GM23338 (cell line): Measurements from ENCODE around the gene FILIP1L. TPM values are rescaled to one million over a fixed set of nuclear protein-coding genes. Genes with fewer than 3 reads are reported as not detected.

ENCODE experiments used
- ATAC-seq: fragments of 200-7000 bp; cut with Tn5 transposase; 3 replicates; pipeline ENCODE4 v1.9.1; 2020
- DNase-seq: peaks from one replicate; pipeline ENCODE4 v3.0.0-alpha.2; 2015; ENCODE audit warnings: low spot score
- H2AFZ ChIP-seq: fragments of 200-600 bp; sonication (generic); 2 replicates; pipeline ENCODE4 v1.8.0; 2016; ENCODE audit warnings: antibody characterized with exemption, mild to moderate bottlenecking, moderate library complexity
- H3F3A ChIP-seq: fragments of 200-600 bp; sonication (generic); replicated peaks from 2 replicates; pipeline ENCODE4 v1.8.0; 2017; ENCODE audit warnings: antibody characterized with exemption, mixed run types, low read depth
- H3K27ac ChIP-seq: fragments of 200-600 bp; sonication (generic); 2 replicates; pipeline ENCODE4 v1.6.1; 2016; ENCODE audit warnings: low read depth
- H3K27me3 ChIP-seq: fragments of 200-600 bp; sonication (generic); 2 replicates; pipeline ENCODE4 v1.8.0; 2016; ENCODE audit warnings: mild to moderate bottlenecking, mixed run types, moderate library complexity; ENCODE audit not compliant: insufficient read depth
- H3K36me3 ChIP-seq: fragments of 200-600 bp; sonication (generic); 2 replicates; pipeline ENCODE4 v1.8.0; 2016; ENCODE audit warnings: mild to moderate bottlenecking; ENCODE audit not compliant: insufficient read depth
- H3K4me1 ChIP-seq: fragments of 200-600 bp; sonication (generic); 2 replicates; pipeline ENCODE4 v1.8.0; 2016; ENCODE audit warnings: mild to moderate bottlenecking, moderate library complexity; ENCODE audit not compliant: insufficient read depth
- H3K4me2 ChIP-seq: fragments of 200-600 bp; sonication (generic); 2 replicates; pipeline ENCODE4 v1.7.1; 2017; ENCODE audit warnings: mixed run types
- H3K4me3 ChIP-seq: fragments of 200-600 bp; sonication (generic); 2 replicates; pipeline ENCODE4 v1.6.1; 2016; ENCODE audit warnings: mixed run types
- H3K79me2 ChIP-seq: fragments of 200-600 bp; sonication (generic); replicated peaks from 2 replicates; pipeline ENCODE4 v1.8.0; 2017; ENCODE audit warnings: mild to moderate bottlenecking; ENCODE audit not compliant: insufficient read depth
- H3K9me2 ChIP-seq: fragments of 200-600 bp; sonication (generic); 2 replicates; pipeline ENCODE4 v1.8.0; 2017; ENCODE audit not compliant: insufficient read depth
- H4K20me1 ChIP-seq: fragments of 200-600 bp; sonication (generic); replicated peaks from 2 replicates; pipeline ENCODE4 v1.8.0; 2017; ENCODE audit warnings: mild to moderate bottlenecking; ENCODE audit not compliant: insufficient read depth
- H3K27ac Mint-ChIP-seq: 2 replicates; pipeline ENCODE4 v1.8.0; 2020; ENCODE audit warnings: inconsistent platforms, mild to moderate bottlenecking, moderate library complexity, mixed read lengths
- H3K27me3 Mint-ChIP-seq: 3 replicates; pipeline ENCODE4 v1.8.0; 2022; ENCODE audit warnings: low read depth, mild to moderate bottlenecking, moderate library complexity, mixed read lengths, inconsistent platforms; ENCODE audit not compliant: insufficient read depth, poor library complexity
- H3K36me3 Mint-ChIP-seq: 3 replicates; pipeline ENCODE4 v1.8.0; 2021; ENCODE audit warnings: low read depth, mild to moderate bottlenecking, inconsistent platforms, moderate library complexity, mixed read lengths
- H3K4me1 Mint-ChIP-seq: 3 replicates; pipeline ENCODE4 v1.8.0; 2020; ENCODE audit warnings: mild to moderate bottlenecking, inconsistent platforms, mixed read lengths
- H3K4me3 Mint-ChIP-seq: 3 replicates; pipeline ENCODE4 v1.8.0; 2021; ENCODE audit warnings: moderate library complexity, mild to moderate bottlenecking, inconsistent platforms, mixed read lengths
- H3K9me3 Mint-ChIP-seq: 3 replicates; pipeline ENCODE4 v1.8.0; 2020; ENCODE audit warnings: moderate library complexity, mild to moderate bottlenecking, inconsistent platforms, mixed read lengths
- CREB1 ChIP-seq: fragments of 250-450 bp; sonication (Bioruptor Pico); IDR thresholded peaks from 2 replicates; pipeline ENCODE4 v1.5.0; 2020; ENCODE audit warnings: low read depth, mild to moderate bottlenecking, moderate library complexity
- EZH2 ChIP-seq: fragments of 200-600 bp; sonication (generic); IDR thresholded peaks from one replicate; pipeline ENCODE4 v1.8.0; 2017; ENCODE audit warnings: antibody characterized with exemption, mild to moderate bottlenecking, low read depth; ENCODE audit not compliant: unreplicated experiment
- EZH2phosphoT487 ChIP-seq: fragments of 200-600 bp; sonication (generic); IDR thresholded peaks from one replicate; pipeline ENCODE4 v1.8.1; 2018; ENCODE audit warnings: antibody characterized with exemption; ENCODE audit not compliant: unreplicated experiment
- STAT1 ChIP-seq: IDR thresholded peaks from one replicate; pipeline ENCODE4 v1.6.1; 2016; ENCODE audit warnings: antibody characterized with exemption; ENCODE audit not compliant: unreplicated experiment
- ZNF114 ChIP-seq: fragments of 250-450 bp; sonication (Bioruptor Pico); IDR thresholded peaks from 2 replicates; pipeline ENCODE4 v1.5.0; 2020; ENCODE audit warnings: mild to moderate bottlenecking, moderate library complexity
- ZNF331 ChIP-seq: fragments of 250-450 bp; sonication (Bioruptor Pico); IDR thresholded peaks from 2 replicates; pipeline ENCODE4 v1.5.0; 2020; ENCODE audit warnings: low read depth, mild to moderate bottlenecking, moderate library complexity
- polyA plus RNA-seq: library from polyadenylated mRNA; unstranded; fragments of >200 nt; fragmentation: Nextera tagmentation; extraction: Ambion mirVana; gene quantifications from 2 replicates; pipeline ENCODE4 v1.2.1, GENCODE V29; 2016
- total RNA-seq: library from RNA; depleted of rRNA; stranded (reverse); fragments of >200 nt; shearing (Covaris generic); gene quantifications from 2 replicates; pipeline ENCODE4 v1.2.3, GENCODE V29; 2014
- TF ChIP-seq, protein P1 (sequence below), 2 experiments: fragments of 200-600 bp in 1 of 2; sonication (generic) in 1 of 2; conservative IDR thresholded peaks; 2 replicates each; pipeline versions ENCODE4 v1.5.1 to v1.6.1; 2016 to 2017; ENCODE audit warnings: antibody characterized with exemption in 2 of 2, low read depth in 2 of 2, mild to moderate bottlenecking in 2 of 2, moderate library complexity in 1 of 2
- TF ChIP-seq, protein P2 (sequence below): fragments of 250-450 bp; sonication (Bioruptor Pico); IDR thresholded peaks from 2 replicates; pipeline ENCODE4 v1.5.0; 2020; ENCODE audit warnings: mild to moderate bottlenecking, moderate library complexity

The FILIP1L gene
- total and polyA plus RNA-seq, 2 experiments from 2014 or later = 1.6 TPM; not detected in 1

DNA sequence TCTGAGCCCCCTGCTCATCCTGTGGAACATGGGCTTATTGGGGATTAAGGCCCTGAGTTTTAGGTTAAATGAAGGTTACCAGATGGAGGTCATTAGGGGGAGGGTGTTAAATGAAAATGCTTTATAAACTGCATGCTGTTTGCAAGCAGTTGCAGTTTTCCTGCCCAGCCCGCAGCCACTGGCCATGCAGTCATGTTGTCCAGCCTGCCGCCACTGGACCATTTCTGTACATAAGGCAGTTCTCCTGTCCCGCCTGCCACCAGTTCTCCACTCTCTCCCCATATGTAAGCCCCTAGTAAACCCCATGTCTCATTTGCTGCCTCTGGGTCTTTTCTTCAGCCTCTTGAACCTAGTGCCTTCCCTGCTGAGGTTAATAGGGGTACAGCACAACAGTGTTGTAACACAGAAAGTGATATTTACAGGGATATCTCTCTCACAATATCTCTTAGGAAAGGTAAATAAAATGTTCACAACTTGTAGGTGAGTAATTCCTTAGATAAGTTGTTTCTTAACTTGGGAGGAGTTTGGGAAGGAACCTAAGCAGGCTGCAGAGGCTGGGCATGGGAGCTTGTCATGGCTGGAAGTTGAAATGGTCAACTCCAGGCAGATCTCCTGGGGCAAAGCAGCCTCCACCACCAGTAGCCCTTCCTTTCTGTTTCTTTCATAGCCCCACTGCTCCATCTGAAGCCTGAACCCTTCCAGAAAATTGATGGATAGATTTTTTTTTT is 148.5 kb downstream of the FILIP1L start:
- Mint-ChIP-seq H3K27me3 (peaks cover 2% of the 10 kb centered on the region), H3K27ac (no peak overlapping the region), H3K9me3 (no peaks in the 10 kb centered on the region), H3K36me3 (no peaks in the 10 kb centered on the region), H3K4me3 (no peak overlapping the region), H3K4me1 (no peaks in the 10 kb centered on the region)
- no peak overlapping the region for H2AFZ ChIP-seq
- no peak for ATAC-seq
- no peaks in the 10 kb centered on the region for H4K20me1 ChIP-seq
- H3K79me2 ChIP-seq = no peaks in the 10 kb centered on the region
- no peaks in the 10 kb centered on the region for H3F3A ChIP-seq
- no peaks in the 10 kb centered on the region for H3K27me3 ChIP-seq
- no peak overlapping the region for H3K4me2 ChIP-seq
- DNase-seq = no peak
- TF ChIP-seq, protein P1, sequence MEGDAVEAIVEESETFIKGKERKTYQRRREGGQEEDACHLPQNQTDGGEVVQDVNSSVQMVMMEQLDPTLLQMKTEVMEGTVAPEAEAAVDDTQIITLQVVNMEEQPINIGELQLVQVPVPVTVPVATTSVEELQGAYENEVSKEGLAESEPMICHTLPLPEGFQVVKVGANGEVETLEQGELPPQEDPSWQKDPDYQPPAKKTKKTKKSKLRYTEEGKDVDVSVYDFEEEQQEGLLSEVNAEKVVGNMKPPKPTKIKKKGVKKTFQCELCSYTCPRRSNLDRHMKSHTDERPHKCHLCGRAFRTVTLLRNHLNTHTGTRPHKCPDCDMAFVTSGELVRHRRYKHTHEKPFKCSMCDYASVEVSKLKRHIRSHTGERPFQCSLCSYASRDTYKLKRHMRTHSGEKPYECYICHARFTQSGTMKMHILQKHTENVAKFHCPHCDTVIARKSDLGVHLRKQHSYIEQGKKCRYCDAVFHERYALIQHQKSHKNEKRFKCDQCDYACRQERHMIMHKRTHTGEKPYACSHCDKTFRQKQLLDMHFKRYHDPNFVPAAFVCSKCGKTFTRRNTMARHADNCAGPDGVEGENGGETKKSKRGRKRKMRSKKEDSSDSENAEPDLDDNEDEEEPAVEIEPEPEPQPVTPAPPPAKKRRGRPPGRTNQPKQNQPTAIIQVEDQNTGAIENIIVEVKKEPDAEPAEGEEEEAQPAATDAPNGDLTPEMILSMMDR (conservative IDR thresholded peaks at IDR 0.05; ENCODE audit: low read depth in 2 of 2) = no peak
- TF ChIP-seq STAT1 (no peak), ZNF114 (no peak), CREB1 (CRISPR knock-in tag) (no peak), EZH2 (no peak), ZNF331 (CRISPR knock-in tag) (no peak), EZH2phosphoT487 (no peak)
- H3K4me1 ChIP-seq = no peaks in the 10 kb centered on the region
- H3K27ac ChIP-seq = no peak overlapping the region
- no peak overlapping the region for H3K4me3 ChIP-seq
- no peaks in the 10 kb centered on the region for H3K9me2 ChIP-seq
- no peaks in the 10 kb centered on the region for H3K36me3 ChIP-seq

- H3K36me3 Mint-ChIP-seq = no peaks in the 10 kb centered on the region
- Histone ChIP-seq H3K79me2 (no peaks in the 10 kb centered on the region), H3K4me3 (no peak overlapping the region)
Measured at GRCh38 chr3:99965077-99965476, 149.2 kb downstream of the FILIP1L start.

More at GRCh38 chr3:99965077-99965476, 149.2 kb downstream of the FILIP1L start:
- Histone ChIP-seq H3K4me2 (no peak overlapping the region), H3K9me2 (no peaks in the 10 kb centered on the region), H3K27ac (no peak overlapping the region), H3F3A (no peaks in the 10 kb centered on the region), H2AFZ (no peak overlapping the region), H3K27me3 (no peaks in the 10 kb centered on the region), H3K4me1 (no peaks in the 10 kb centered on the region), H3K36me3 (no peaks in the 10 kb centered on the region), H4K20me1 (no peaks in the 10 kb centered on the region)
- Mint-ChIP-seq H3K9me3 (no peaks in the 10 kb centered on the region), H3K27ac (no peak overlapping the region), H3K4me3 (no peak overlapping the region), H3K4me1 (no peaks in the 10 kb centered on the region), H3K27me3 (peaks cover 2% of the 10 kb centered on the region)
- ATAC-seq (no peak), DNase-seq (no peak)
- TF ChIP-seq, protein P2, sequence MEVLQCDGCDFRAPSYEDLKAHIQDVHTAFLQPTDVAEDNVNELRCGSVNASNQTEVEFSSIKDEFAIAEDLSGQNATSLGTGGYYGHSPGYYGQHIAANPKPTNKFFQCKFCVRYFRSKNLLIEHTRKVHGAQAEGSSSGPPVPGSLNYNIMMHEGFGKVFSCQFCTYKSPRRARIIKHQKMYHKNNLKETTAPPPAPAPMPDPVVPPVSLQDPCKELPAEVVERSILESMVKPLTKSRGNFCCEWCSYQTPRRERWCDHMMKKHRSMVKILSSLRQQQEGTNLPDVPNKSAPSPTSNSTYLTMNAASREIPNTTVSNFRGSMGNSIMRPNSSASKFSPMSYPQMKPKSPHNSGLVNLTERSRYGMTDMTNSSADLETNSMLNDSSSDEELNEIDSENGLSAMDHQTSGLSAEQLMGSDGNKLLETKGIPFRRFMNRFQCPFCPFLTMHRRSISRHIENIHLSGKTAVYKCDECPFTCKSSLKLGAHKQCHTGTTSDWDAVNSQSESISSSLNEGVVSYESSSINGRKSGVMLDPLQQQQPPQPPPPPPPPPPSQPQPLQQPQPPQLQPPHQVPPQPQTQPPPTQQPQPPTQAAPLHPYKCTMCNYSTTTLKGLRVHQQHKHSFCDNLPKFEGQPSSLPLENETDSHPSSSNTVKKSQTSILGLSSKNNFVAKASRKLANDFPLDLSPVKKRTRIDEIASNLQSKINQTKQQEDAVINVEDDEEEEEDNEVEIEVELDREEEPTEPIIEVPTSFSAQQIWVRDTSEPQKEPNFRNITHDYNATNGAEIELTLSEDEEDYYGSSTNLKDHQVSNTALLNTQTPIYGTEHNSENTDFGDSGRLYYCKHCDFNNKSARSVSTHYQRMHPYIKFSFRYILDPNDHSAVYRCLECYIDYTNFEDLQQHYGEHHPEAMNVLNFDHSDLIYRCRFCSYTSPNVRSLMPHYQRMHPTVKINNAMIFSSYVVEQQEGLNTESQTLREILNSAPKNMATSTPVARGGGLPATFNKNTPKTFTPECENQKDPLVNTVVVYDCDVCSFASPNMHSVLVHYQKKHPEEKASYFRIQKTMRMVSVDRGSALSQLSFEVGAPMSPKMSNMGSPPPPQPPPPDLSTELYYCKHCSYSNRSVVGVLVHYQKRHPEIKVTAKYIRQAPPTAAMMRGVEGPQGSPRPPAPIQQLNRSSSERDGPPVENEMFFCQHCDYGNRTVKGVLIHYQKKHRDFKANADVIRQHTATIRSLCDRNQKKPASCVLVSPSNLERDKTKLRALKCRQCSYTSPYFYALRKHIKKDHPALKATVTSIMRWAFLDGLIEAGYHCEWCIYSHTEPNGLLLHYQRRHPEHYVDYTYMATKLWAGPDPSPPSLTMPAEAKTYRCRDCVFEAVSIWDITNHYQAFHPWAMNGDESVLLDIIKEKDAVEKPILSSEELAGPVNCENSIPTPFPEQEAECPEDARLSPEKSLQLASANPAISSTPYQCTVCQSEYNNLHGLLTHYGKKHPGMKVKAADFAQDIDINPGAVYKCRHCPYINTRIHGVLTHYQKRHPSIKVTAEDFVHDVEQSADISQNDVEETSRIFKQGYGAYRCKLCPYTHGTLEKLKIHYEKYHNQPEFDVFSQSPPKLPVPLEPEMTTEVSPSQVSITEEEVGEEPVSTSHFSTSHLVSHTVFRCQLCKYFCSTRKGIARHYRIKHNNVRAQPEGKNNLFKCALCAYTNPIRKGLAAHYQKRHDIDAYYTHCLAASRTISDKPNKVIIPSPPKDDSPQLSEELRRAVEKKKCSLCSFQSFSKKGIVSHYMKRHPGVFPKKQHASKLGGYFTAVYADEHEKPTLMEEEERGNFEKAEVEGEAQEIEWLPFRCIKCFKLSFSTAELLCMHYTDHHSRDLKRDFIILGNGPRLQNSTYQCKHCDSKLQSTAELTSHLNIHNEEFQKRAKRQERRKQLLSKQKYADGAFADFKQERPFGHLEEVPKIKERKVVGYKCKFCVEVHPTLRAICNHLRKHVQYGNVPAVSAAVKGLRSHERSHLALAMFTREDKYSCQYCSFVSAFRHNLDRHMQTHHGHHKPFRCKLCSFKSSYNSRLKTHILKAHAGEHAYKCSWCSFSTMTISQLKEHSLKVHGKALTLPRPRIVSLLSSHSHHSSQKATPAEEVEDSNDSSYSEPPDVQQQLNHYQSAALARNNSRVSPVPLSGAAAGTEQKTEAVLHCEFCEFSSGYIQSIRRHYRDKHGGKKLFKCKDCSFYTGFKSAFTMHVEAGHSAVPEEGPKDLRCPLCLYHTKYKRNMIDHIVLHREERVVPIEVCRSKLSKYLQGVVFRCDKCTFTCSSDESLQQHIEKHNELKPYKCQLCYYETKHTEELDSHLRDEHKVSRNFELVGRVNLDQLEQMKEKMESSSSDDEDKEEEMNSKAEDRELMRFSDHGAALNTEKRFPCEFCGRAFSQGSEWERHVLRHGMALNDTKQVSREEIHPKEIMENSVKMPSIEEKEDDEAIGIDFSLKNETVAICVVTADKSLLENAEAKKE (CRISPR knock-in tag) = no peak
